Stimulated activated CD4-positive, alpha-beta T cell treated with anti-CD3 and anti-CD28 coated beads, Interleukin-12 subunit alpha, Interleukin-12 subunit beta, amount 100 ng/mL, for 4 hours (primary cell): ENCODE data around the gene DGKD.

ENCODE experiments used
- DNase-seq: peaks from one replicate; pipeline ENCODE4 v3.0.0-alpha.2; 2020

DGKD gene

GRCh38 chr2:233519787-233520611 lies 165.7 kb downstream of the DGKD start:
- DNase-seq = no peak
